SK-N-SH (cell line): Measurements from ENCODE around the gene ADAMTSL1.

Source experiments
- TEAD4 ChIP-seq: IDR thresholded peaks from 2 replicates; pipeline ENCODE4 v1.4.0; 2012; ENCODE audit warnings: mild to moderate bottlenecking, borderline replicate concordance; ENCODE audit not compliant: insufficient read depth
- USF1 ChIP-seq: IDR thresholded peaks from 2 replicates; pipeline ENCODE4 v1.4.0; 2012; ENCODE audit warnings: low read depth, borderline replicate concordance

DNA sequence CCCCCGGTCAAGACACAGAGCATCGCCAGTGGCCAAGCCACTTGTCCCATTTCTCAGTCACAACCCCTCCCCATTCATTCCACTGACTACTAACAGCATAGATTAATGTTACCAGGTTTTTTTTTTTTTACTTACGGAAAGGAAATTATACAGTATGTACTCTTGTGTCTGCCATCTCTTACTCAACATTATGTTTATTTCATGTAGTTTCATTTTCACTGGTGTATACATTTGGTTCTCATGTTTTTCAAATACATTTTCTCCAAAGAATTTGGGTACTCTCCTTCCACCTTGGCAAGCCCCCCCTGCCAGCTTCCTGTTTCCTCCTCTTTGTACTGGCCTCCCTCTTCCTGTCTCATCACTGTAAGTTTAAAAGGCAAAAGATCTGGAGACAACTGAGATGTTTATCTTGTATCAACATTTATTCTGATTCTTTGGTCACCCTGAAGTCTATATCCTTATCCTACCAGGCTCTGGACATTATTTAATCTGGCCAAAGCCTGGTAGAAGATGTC, 351.8 kb downstream of the ADAMTSL1 start:
- no peak for TF ChIP-seq TEAD4
- TF ChIP-seq USF1: no peak
